SK-MEL-5 (cell line): ENCODE results near the gene ZNFX1. TPM values are rescaled to one million over a fixed set of nuclear protein-coding genes. Genes with fewer than 3 reads are reported as not detected.
A peak's percentile ranks its signal among the peaks of the same experiment; 100 is the strongest.

Experiments
- DNase-seq: peaks from one replicate; pipeline ENCODE4 v3.0.0-alpha.2; 2016; ENCODE audit warnings: low read depth, low spot score
- in situ Hi-C: cut with HindIII; loops from 2 replicates; pipeline ENCODE4 v1.10.0; 2016; ENCODE audit warnings: low sequenced_read_pairs, high pct_unique_total_duplicates, low pct_unique_long_range_greater_than_20kb
- total RNA-seq: library from RNA; depleted of rRNA; stranded (reverse); fragments of >200 nt; shearing (Covaris generic); gene quantifications from 2 replicates; pipeline ENCODE4 v1.2.3, GENCODE V29; 2014

ZNFX1 gene
- total RNA-seq, 1 experiment from 2014 or later, result 20.3 TPM

- in situ Hi-C loops, result no loop called here
- DNase-seq, result no peak
These were observed 7.7 kb downstream of the ZNFX1 start for GRCh38 chr20:49270177-49270576.

GRCh38 chr20:49268600-49269365 lies 9.1 kb downstream of the ZNFX1 start:
- no peak for DNase-seq
- in situ Hi-C loops, result no loop called here

- in situ Hi-C loops, result no loop called here
- no peak for DNase-seq
These were observed 10.5 kb downstream of the ZNFX1 start for GRCh38 chr20:49267327-49267726.

- no peak for DNase-seq
- in situ Hi-C loops, result no loop called here
These were observed 15.4 kb downstream of the ZNFX1 start for GRCh38 chr20:49262444-49262843.

- in situ Hi-C loops, result no loop called here
These were observed 16.7 kb downstream of the ZNFX1 start for GRCh38 chr20:49261173-49261572.

GRCh38 chr20:49260218-49260617 lies 17.6 kb downstream of the ZNFX1 start:
- no peak for DNase-seq
- in situ Hi-C loops, result no loop called here

More at GRCh38 chr20:49261173-49261572, 16.7 kb downstream of the ZNFX1 start:
- no peak for DNase-seq

GRCh38 chr20:49259799-49260198 lies 18.1 kb downstream of the ZNFX1 start:
- in situ Hi-C loops, result no loop called here
- no peak for DNase-seq

GRCh38 chr20:49259284-49259683 lies 18.6 kb downstream of the ZNFX1 start:
- no peak for DNase-seq
- in situ Hi-C loops, result no loop called here

- DNase-seq, result no peak
- in situ Hi-C loops, result no loop called here
These were observed 21.6 kb downstream of the ZNFX1 start for GRCh38 chr20:49256261-49256660.

- in situ Hi-C loops, result no loop called here
- DNase-seq, result no peak
These were observed 25.1 kb downstream of the ZNFX1 start for GRCh38 chr20:49252556-49253350.

GRCh38 chr20:49248879-49249665 lies 28.8 kb downstream of the ZNFX1 start:
- in situ Hi-C loops, result no loop called here
- DNase-seq, result no peak

GRCh38 chr20:49248301-49248700 lies 29.6 kb downstream of the ZNFX1 start:
- in situ Hi-C loops, result no loop called here
- DNase-seq, result no peak

GRCh38 chr20:49247792-49248191 lies 30.1 kb downstream of the ZNFX1 start:
- in situ Hi-C loops, result no loop called here
- DNase-seq, result no peak

GRCh38 chr20:49247169-49247723 lies 30.6 kb downstream of the ZNFX1 start:
- in situ Hi-C loops, result no loop called here
- DNase-seq, result no peak

- in situ Hi-C loops, result no loop called here
- DNase-seq, result peak; percentile 70
These were observed 31.7 kb downstream of the ZNFX1 start for GRCh38 chr20:49245921-49246740.

- no peak for DNase-seq
- in situ Hi-C loops, result no loop called here
These were observed 40.3 kb downstream of the ZNFX1 start for GRCh38 chr20:49237531-49237930.

GRCh38 chr20:49236301-49236700 lies 41.6 kb downstream of the ZNFX1 start:
- in situ Hi-C loops, result no loop called here
- no peak for DNase-seq
